Neural cell (in vitro differentiated cells): ENCODE results near the gene PTGIR. TPM values are rescaled to one million over a fixed set of nuclear protein-coding genes. Genes with fewer than 3 reads are reported as not detected.

Experiments
- H2AFZ ChIP-seq: fragments of 200-600, 300-800 bp; sonication (generic), shearing (Covaris generic); 2 replicates; pipeline ENCODE4 v1.6.0; 2014; ENCODE audit warnings: low read depth, mild to moderate bottlenecking, antibody characterized with exemption, low read length, moderate library complexity
- H3F3A ChIP-seq: fragments of 200-600 bp; shearing (Covaris generic); 2 replicates; pipeline ENCODE4 v1.6.1; 2016; ENCODE audit warnings: mild to moderate bottlenecking, moderate library complexity, mixed read lengths, antibody characterized with exemption, low read length; ENCODE audit not compliant: insufficient read depth, poor library complexity, severe bottlenecking
- H3K27ac ChIP-seq: fragments of 200-600, 300-800 bp; sonication (generic), shearing (Covaris generic); 2 replicates; pipeline ENCODE4 v1.5.1; 2014; ENCODE audit warnings: mild to moderate bottlenecking, low read length, moderate library complexity
- H3K27me3 ChIP-seq: fragments of 300-800, 200-600 bp; sonication (generic), shearing (Covaris generic); 2 replicates; pipeline ENCODE4 v1.6.0; 2014; ENCODE audit warnings: mild to moderate bottlenecking, low read depth, low read length, moderate library complexity; ENCODE audit not compliant: insufficient read depth
- H3K36me3 ChIP-seq: fragments of 300-800, 200-600 bp; sonication (generic), shearing (Covaris generic); 2 replicates; pipeline ENCODE4 v1.5.1; 2014; ENCODE audit warnings: mild to moderate bottlenecking, antibody characterized with exemption, low read length, moderate library complexity; ENCODE audit not compliant: insufficient read depth
- H3K4me2 ChIP-seq: fragments of 300-800, 200-600 bp; sonication (generic), shearing (Covaris generic); 2 replicates; pipeline ENCODE4 v1.6.0; 2014; ENCODE audit warnings: mild to moderate bottlenecking, low read length
- H3K4me3 ChIP-seq: fragments of 300-800, 200-600 bp; sonication (generic), shearing (Covaris generic); 2 replicates; pipeline ENCODE4 v1.5.1; 2014; ENCODE audit warnings: mild to moderate bottlenecking, low read length, moderate library complexity
- H3K79me2 ChIP-seq: fragments of 200-600 bp; shearing (Covaris generic); replicated peaks from 2 replicates; pipeline ENCODE4 v1.6.0; 2014; ENCODE audit warnings: mild to moderate bottlenecking, low read length, moderate library complexity; ENCODE audit not compliant: insufficient read depth
- H3K9ac ChIP-seq: fragments of 300-800, 200-600 bp; sonication (generic), shearing (Covaris generic); 2 replicates; pipeline ENCODE4 v1.6.1; 2016; ENCODE audit warnings: mild to moderate bottlenecking, low read length, mixed read lengths
- H3K9me2 ChIP-seq: fragments of 200-600 bp; shearing (Covaris generic); 2 replicates; pipeline ENCODE4 v1.6.1; 2016; ENCODE audit warnings: mild to moderate bottlenecking, low read length, mixed read lengths; ENCODE audit not compliant: insufficient read depth
- H3K9me3 ChIP-seq: fragments of 200-600, 300-800 bp; sonication (generic), shearing (Covaris generic); 2 replicates; pipeline ENCODE4 v1.6.1; 2016; ENCODE audit warnings: mild to moderate bottlenecking, mixed run types, low read length, moderate library complexity, mixed read lengths
- H4K20me1 ChIP-seq: fragments of 200-600 bp; shearing (Covaris generic); 2 replicates; pipeline ENCODE4 v1.6.1; 2016; ENCODE audit warnings: mild to moderate bottlenecking, mixed run types; ENCODE audit not compliant: insufficient read depth
- CTCF ChIP-seq: fragments of 450-650 bp; IDR thresholded peaks from 2 replicates; pipeline ENCODE4 v1.5.1; 2014; ENCODE audit warnings: antibody characterized with exemption, mild to moderate bottlenecking, moderate library complexity; ENCODE audit not compliant: poor library complexity, severe bottlenecking
- EP300 ChIP-seq: fragments of 450-650 bp; conservative IDR thresholded peaks from 2 replicates; pipeline ENCODE4 v1.6.1; 2014; ENCODE audit warnings: antibody characterized with exemption, mild to moderate bottlenecking, moderate library complexity; ENCODE audit not compliant: poor library complexity, severe bottlenecking
- EZH2 ChIP-seq: fragments of 200-600, 300-800 bp; shearing (Covaris generic), sonication (generic); IDR thresholded peaks from 2 replicates; pipeline ENCODE4 v1.6.1; 2014; ENCODE audit warnings: antibody characterized with exemption, low read length, borderline replicate concordance, mild to moderate bottlenecking; ENCODE audit not compliant: insufficient read depth, poor library complexity, severe bottlenecking
- MXI1 ChIP-seq: fragments of 450-650 bp; conservative IDR thresholded peaks from 2 replicates; pipeline ENCODE4 v1.6.1; 2014; ENCODE audit warnings: antibody characterized with exemption, mild to moderate bottlenecking; ENCODE audit not compliant: poor library complexity, severe bottlenecking
- POLR2AphosphoS5 ChIP-seq: IDR thresholded peaks from 2 replicates; pipeline ENCODE4 v1.6.1; 2012
- RAD21 ChIP-seq: fragments of 450-650 bp; conservative IDR thresholded peaks from 2 replicates; pipeline ENCODE4 v1.6.1; 2014; ENCODE audit warnings: antibody characterized with exemption, mild to moderate bottlenecking, moderate library complexity
- REST ChIP-seq: IDR thresholded peaks from 2 replicates; pipeline ENCODE4 v1.6.1; 2012; ENCODE audit warnings: borderline replicate concordance
- SMC3 ChIP-seq: fragments of 450-650 bp; conservative IDR thresholded peaks from 2 replicates; pipeline ENCODE4 v1.6.1; 2014; ENCODE audit warnings: antibody characterized with exemption, mild to moderate bottlenecking, moderate library complexity; ENCODE audit not compliant: poor library complexity
- TAF1 ChIP-seq: IDR thresholded peaks from 2 replicates; pipeline ENCODE4 v1.6.1; 2012; ENCODE audit warnings: low read depth
- polyA plus RNA-seq: library from polyadenylated mRNA; depleted of rRNA; stranded (reverse); fragments of >200 nt; gene quantifications from 2 replicates; pipeline ENCODE4 v1.2.3, GENCODE V29; 2014

Gene PTGIR
- polyA plus RNA-seq, 1 donor from 2014 or later, result not detected

- Histone ChIP-seq H2AFZ (no peak overlapping the region), H3K9ac (no peak overlapping the region)
Observed at GRCh38 chr19:46574533-46574932, 50.4 kb downstream of the PTGIR start.

More at GRCh38 chr19:46574533-46574932, 50.4 kb downstream of the PTGIR start:
- no peak overlapping the region for H3K4me3 ChIP-seq
- no peaks in the 10 kb centered on the region for H3K27me3 ChIP-seq
- no peaks in the 10 kb centered on the region for H3K79me2 ChIP-seq
- peaks cover 12% of the 10 kb centered on the region for H3F3A ChIP-seq
- no peak overlapping the region for H3K27ac ChIP-seq
- no peak overlapping the region for H3K4me2 ChIP-seq
- TF ChIP-seq REST (no peak), POLR2AphosphoS5 (no peak), SMC3 (no peak), EP300 (no peak), TAF1 (no peak), EZH2 (no peak), CTCF (no peak), MXI1 (no peak), RAD21 (no peak)
- no peaks in the 10 kb centered on the region for H3K9me3 ChIP-seq
- H3K36me3 ChIP-seq, result no peaks in the 10 kb centered on the region
- H4K20me1 ChIP-seq, result no peaks in the 10 kb centered on the region
- H3K9me2 ChIP-seq, result no peaks in the 10 kb centered on the region
